ENCODE measurements around the gene CADPS.

The CADPS gene

GRCh38 chr3:62874711-62875557 is at the start of gene CADPS:
Gene CADPS (minus strand): TSS chr3:62875416. CDS start chr3:62875029, 387 bp downstream.
- H3K27me3 Mint-ChIP-seq = peaks cover 43% of the 10 kb centered on the region
- H3K4me3 Mint-ChIP-seq = no peak within 1 kb of the TSS
- no peaks in the 10 kb centered on the region for H3K9me3 Mint-ChIP-seq
- H3K27ac Mint-ChIP-seq = no peak within 1 kb of the TSS
- no peaks in the 10 kb centered on the region for H3K36me3 Mint-ChIP-seq (ENCODE audit: low read depth)
- intact Hi-C loops (cut with micrococcal nuclease) = no loop called here
- H3K4me1 Mint-ChIP-seq (ENCODE audit: low read depth) = no peaks in the 10 kb centered on the region

- H3K36me3 Mint-ChIP-seq (ENCODE audit: low read depth) = no peaks in the 10 kb centered on the region
- no peaks in the 10 kb centered on the region for H3K4me1 Mint-ChIP-seq (ENCODE audit: low read depth)
- no peak overlapping the region for H3K27ac Mint-ChIP-seq
- intact Hi-C loops (cut with micrococcal nuclease) = no loop called here
- H3K27me3 Mint-ChIP-seq = no peaks in the 10 kb centered on the region
- no peak overlapping the region for H3K4me3 Mint-ChIP-seq
- peaks cover 9% of the 10 kb centered on the region for H3K9me3 Mint-ChIP-seq
These were observed 47.9 kb upstream of the CADPS start for GRCh38 chr3:62923066-62923465.

GRCh38 chr3:62922326-62922725 is 47.1 kb upstream of the CADPS start:
- intact Hi-C loops (cut with micrococcal nuclease) = no loop called here
- H3K9me3 Mint-ChIP-seq = peaks cover 9% of the 10 kb centered on the region
- no peaks in the 10 kb centered on the region for H3K27me3 Mint-ChIP-seq
- no peaks in the 10 kb centered on the region for H3K36me3 Mint-ChIP-seq (ENCODE audit: low read depth)
- no peaks in the 10 kb centered on the region for H3K4me1 Mint-ChIP-seq (ENCODE audit: low read depth)
- H3K27ac Mint-ChIP-seq = no peak overlapping the region
- no peak overlapping the region for H3K4me3 Mint-ChIP-seq

GRCh38 chr3:62920466-62920784 is 45.2 kb upstream of the CADPS start:
- no peaks in the 10 kb centered on the region for H3K27me3 Mint-ChIP-seq

GRCh38 chr3:62919784-62920465 is 44.7 kb upstream of the CADPS start:
- Mint-ChIP-seq H3K27me3 (no peaks in the 10 kb centered on the region), H3K9me3 (peaks cover 9% of the 10 kb centered on the region), H3K27ac (no peak overlapping the region), H3K36me3 (ENCODE audit: low read depth) (no peaks in the 10 kb centered on the region), H3K4me3 (no peak overlapping the region), H3K4me1 (ENCODE audit: low read depth) (no peaks in the 10 kb centered on the region)
- intact Hi-C loops (cut with micrococcal nuclease) = no loop called here

More at GRCh38 chr3:62920466-62920784, 45.2 kb upstream of the CADPS start:
- Mint-ChIP-seq H3K9me3 (peaks cover 9% of the 10 kb centered on the region), H3K36me3 (ENCODE audit: low read depth) (no peaks in the 10 kb centered on the region), H3K4me1 (ENCODE audit: low read depth) (no peaks in the 10 kb centered on the region), H3K27ac (no peak overlapping the region), H3K4me3 (no peak overlapping the region)
- intact Hi-C loops (cut with micrococcal nuclease) = no loop called here

GRCh38 chr3:62918777-62919176 is 43.6 kb upstream of the CADPS start:
- H3K36me3 Mint-ChIP-seq (ENCODE audit: low read depth) = no peaks in the 10 kb centered on the region
- intact Hi-C loops (cut with micrococcal nuclease) = no loop called here

GRCh38 chr3:62918131-62918530 is 42.9 kb upstream of the CADPS start:
- intact Hi-C loops (cut with micrococcal nuclease) = no loop called here

More at GRCh38 chr3:62918777-62919176, 43.6 kb upstream of the CADPS start:
- Mint-ChIP-seq H3K4me3 (no peak overlapping the region), H3K4me1 (ENCODE audit: low read depth) (no peaks in the 10 kb centered on the region), H3K9me3 (peaks cover 9% of the 10 kb centered on the region), H3K27ac (no peak overlapping the region), H3K27me3 (no peaks in the 10 kb centered on the region)

GRCh38 chr3:62911526-62911925 is 36.3 kb upstream of the CADPS start:
- Mint-ChIP-seq H3K9me3 (no peaks in the 10 kb centered on the region), H3K4me3 (no peak overlapping the region), H3K36me3 (ENCODE audit: low read depth) (no peaks in the 10 kb centered on the region), H3K27me3 (no peaks in the 10 kb centered on the region), H3K27ac (no peak overlapping the region), H3K4me1 (ENCODE audit: low read depth) (no peaks in the 10 kb centered on the region)
- intact Hi-C loops (cut with micrococcal nuclease) = no loop called here

More at GRCh38 chr3:62918131-62918530, 42.9 kb upstream of the CADPS start:
- H3K4me1 Mint-ChIP-seq (ENCODE audit: low read depth) = no peaks in the 10 kb centered on the region
- H3K27me3 Mint-ChIP-seq = no peaks in the 10 kb centered on the region
- H3K27ac Mint-ChIP-seq = no peak overlapping the region
- no peak overlapping the region for H3K4me3 Mint-ChIP-seq
- H3K36me3 Mint-ChIP-seq (ENCODE audit: low read depth) = no peaks in the 10 kb centered on the region
- H3K9me3 Mint-ChIP-seq = peaks cover 9% of the 10 kb centered on the region

- intact Hi-C loops (cut with micrococcal nuclease) = no loop called here
- Mint-ChIP-seq H3K27me3 (no peaks in the 10 kb centered on the region), H3K9me3 (no peaks in the 10 kb centered on the region), H3K36me3 (ENCODE audit: low read depth) (no peaks in the 10 kb centered on the region), H3K4me1 (ENCODE audit: low read depth) (no peaks in the 10 kb centered on the region), H3K27ac (no peak overlapping the region), H3K4me3 (no peak overlapping the region)
These were observed 30.1 kb upstream of the CADPS start for GRCh38 chr3:62905331-62905730.

GRCh38 chr3:62898530-62899496 is 23.6 kb upstream of the CADPS start:
- no peak overlapping the region for H3K27ac Mint-ChIP-seq
- H3K4me1 Mint-ChIP-seq (ENCODE audit: low read depth) = no peaks in the 10 kb centered on the region
- H3K4me3 Mint-ChIP-seq = no peak overlapping the region
- no peaks in the 10 kb centered on the region for H3K27me3 Mint-ChIP-seq
- H3K36me3 Mint-ChIP-seq (ENCODE audit: low read depth) = no peaks in the 10 kb centered on the region
- H3K9me3 Mint-ChIP-seq = no peaks in the 10 kb centered on the region
- intact Hi-C loops (cut with micrococcal nuclease) = no loop called here

- H3K36me3 Mint-ChIP-seq (ENCODE audit: low read depth) = no peaks in the 10 kb centered on the region
- no peaks in the 10 kb centered on the region for H3K27me3 Mint-ChIP-seq
- no peak overlapping the region for H3K27ac Mint-ChIP-seq
- H3K9me3 Mint-ChIP-seq = no peaks in the 10 kb centered on the region
- no peaks in the 10 kb centered on the region for H3K4me1 Mint-ChIP-seq (ENCODE audit: low read depth)
- H3K4me3 Mint-ChIP-seq = no peak overlapping the region
- intact Hi-C loops (cut with micrococcal nuclease) = no loop called here
These were observed 20.7 kb upstream of the CADPS start for GRCh38 chr3:62895901-62896300.

- Mint-ChIP-seq H3K4me1 (ENCODE audit: low read depth) (no peaks in the 10 kb centered on the region), H3K9me3 (no peaks in the 10 kb centered on the region), H3K36me3 (ENCODE audit: low read depth) (no peaks in the 10 kb centered on the region), H3K27ac (no peak overlapping the region), H3K4me3 (no peak overlapping the region), H3K27me3 (no peaks in the 10 kb centered on the region)
- intact Hi-C loops (cut with micrococcal nuclease) = no loop called here
These were observed 17.7 kb upstream of the CADPS start for GRCh38 chr3:62892951-62893350.

- Mint-ChIP-seq H3K27ac (no peak overlapping the region), H3K4me1 (ENCODE audit: low read depth) (no peaks in the 10 kb centered on the region), H3K27me3 (no peaks in the 10 kb centered on the region)
These were observed 16.8 kb upstream of the CADPS start for GRCh38 chr3:62892045-62892444.

GRCh38 chr3:62888778-62889177 is 13.6 kb upstream of the CADPS start:
- Mint-ChIP-seq H3K4me1 (ENCODE audit: low read depth) (no peaks in the 10 kb centered on the region), H3K27ac (no peak overlapping the region), H3K36me3 (ENCODE audit: low read depth) (no peaks in the 10 kb centered on the region), H3K4me3 (no peak overlapping the region), H3K27me3 (no peaks in the 10 kb centered on the region), H3K9me3 (no peaks in the 10 kb centered on the region)
- intact Hi-C loops (cut with micrococcal nuclease) = no loop called here

More at GRCh38 chr3:62892045-62892444, 16.8 kb upstream of the CADPS start:
- intact Hi-C loops (cut with micrococcal nuclease) = no loop called here
- Mint-ChIP-seq H3K9me3 (no peaks in the 10 kb centered on the region), H3K4me3 (no peak overlapping the region), H3K36me3 (ENCODE audit: low read depth) (no peaks in the 10 kb centered on the region)
